ENCODE measurements around the gene STARD3NL.

DNA sequence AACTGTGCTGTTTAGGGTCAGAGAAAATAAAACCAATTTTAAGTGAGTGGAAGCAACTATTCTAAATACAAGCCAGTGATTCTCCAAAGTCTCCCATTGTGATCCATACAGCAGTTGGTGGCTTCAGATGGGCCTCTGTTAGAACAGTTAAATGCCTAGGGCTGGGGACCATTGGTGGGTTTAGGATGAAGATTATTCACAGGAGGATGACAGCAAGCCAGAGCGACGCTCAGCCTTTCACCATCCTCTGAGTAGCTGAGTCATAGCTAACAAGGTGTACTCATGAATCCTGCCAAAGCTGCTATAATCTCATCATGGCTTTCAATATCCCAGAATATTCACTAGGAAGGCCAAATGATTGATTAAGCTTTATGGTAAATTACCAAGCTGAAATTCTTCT is 39.6 kb downstream of the STARD3NL start:
- TF ChIP-seq, protein P1, sequence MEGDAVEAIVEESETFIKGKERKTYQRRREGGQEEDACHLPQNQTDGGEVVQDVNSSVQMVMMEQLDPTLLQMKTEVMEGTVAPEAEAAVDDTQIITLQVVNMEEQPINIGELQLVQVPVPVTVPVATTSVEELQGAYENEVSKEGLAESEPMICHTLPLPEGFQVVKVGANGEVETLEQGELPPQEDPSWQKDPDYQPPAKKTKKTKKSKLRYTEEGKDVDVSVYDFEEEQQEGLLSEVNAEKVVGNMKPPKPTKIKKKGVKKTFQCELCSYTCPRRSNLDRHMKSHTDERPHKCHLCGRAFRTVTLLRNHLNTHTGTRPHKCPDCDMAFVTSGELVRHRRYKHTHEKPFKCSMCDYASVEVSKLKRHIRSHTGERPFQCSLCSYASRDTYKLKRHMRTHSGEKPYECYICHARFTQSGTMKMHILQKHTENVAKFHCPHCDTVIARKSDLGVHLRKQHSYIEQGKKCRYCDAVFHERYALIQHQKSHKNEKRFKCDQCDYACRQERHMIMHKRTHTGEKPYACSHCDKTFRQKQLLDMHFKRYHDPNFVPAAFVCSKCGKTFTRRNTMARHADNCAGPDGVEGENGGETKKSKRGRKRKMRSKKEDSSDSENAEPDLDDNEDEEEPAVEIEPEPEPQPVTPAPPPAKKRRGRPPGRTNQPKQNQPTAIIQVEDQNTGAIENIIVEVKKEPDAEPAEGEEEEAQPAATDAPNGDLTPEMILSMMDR (IDR thresholded peaks at IDR 0.05) = no peak
- TF ChIP-seq POLR2A (IDR thresholded peaks at IDR 0.05; ENCODE audit: low read depth) = no peak
